GM23338 (cell line): ENCODE data around the gene UBAC2. TPM values are rescaled to one million over a fixed set of nuclear protein-coding genes. Genes with fewer than 3 reads are reported as not detected.

ENCODE experiments used
- ATAC-seq: fragments of 200-7000 bp; cut with Tn5 transposase; 3 replicates; pipeline ENCODE4 v1.9.1; 2020
- DNase-seq: peaks from one replicate; pipeline ENCODE4 v3.0.0-alpha.2; 2015; ENCODE audit warnings: low spot score
- H2AFZ ChIP-seq: fragments of 200-600 bp; sonication (generic); 2 replicates; pipeline ENCODE4 v1.8.0; 2016; ENCODE audit warnings: antibody characterized with exemption, mild to moderate bottlenecking, moderate library complexity
- H3F3A ChIP-seq: fragments of 200-600 bp; sonication (generic); replicated peaks from 2 replicates; pipeline ENCODE4 v1.8.0; 2017; ENCODE audit warnings: antibody characterized with exemption, mixed run types, low read depth
- H3K27ac ChIP-seq: fragments of 200-600 bp; sonication (generic); 2 replicates; pipeline ENCODE4 v1.6.1; 2016; ENCODE audit warnings: low read depth
- H3K27me3 ChIP-seq: fragments of 200-600 bp; sonication (generic); 2 replicates; pipeline ENCODE4 v1.8.0; 2016; ENCODE audit warnings: mild to moderate bottlenecking, mixed run types, moderate library complexity; ENCODE audit not compliant: insufficient read depth
- H3K36me3 ChIP-seq: fragments of 200-600 bp; sonication (generic); 2 replicates; pipeline ENCODE4 v1.8.0; 2016; ENCODE audit warnings: mild to moderate bottlenecking; ENCODE audit not compliant: insufficient read depth
- H3K4me1 ChIP-seq: fragments of 200-600 bp; sonication (generic); 2 replicates; pipeline ENCODE4 v1.8.0; 2016; ENCODE audit warnings: mild to moderate bottlenecking, moderate library complexity; ENCODE audit not compliant: insufficient read depth
- H3K4me2 ChIP-seq: fragments of 200-600 bp; sonication (generic); 2 replicates; pipeline ENCODE4 v1.7.1; 2017; ENCODE audit warnings: mixed run types
- H3K4me3 ChIP-seq: fragments of 200-600 bp; sonication (generic); 2 replicates; pipeline ENCODE4 v1.6.1; 2016; ENCODE audit warnings: mixed run types
- H3K79me2 ChIP-seq: fragments of 200-600 bp; sonication (generic); replicated peaks from 2 replicates; pipeline ENCODE4 v1.8.0; 2017; ENCODE audit warnings: mild to moderate bottlenecking; ENCODE audit not compliant: insufficient read depth
- H3K9me2 ChIP-seq: fragments of 200-600 bp; sonication (generic); 2 replicates; pipeline ENCODE4 v1.8.0; 2017; ENCODE audit not compliant: insufficient read depth
- H4K20me1 ChIP-seq: fragments of 200-600 bp; sonication (generic); replicated peaks from 2 replicates; pipeline ENCODE4 v1.8.0; 2017; ENCODE audit warnings: mild to moderate bottlenecking; ENCODE audit not compliant: insufficient read depth
- H3K27ac Mint-ChIP-seq: 2 replicates; pipeline ENCODE4 v1.8.0; 2020; ENCODE audit warnings: inconsistent platforms, mild to moderate bottlenecking, moderate library complexity, mixed read lengths
- H3K27me3 Mint-ChIP-seq: 3 replicates; pipeline ENCODE4 v1.8.0; 2022; ENCODE audit warnings: low read depth, mild to moderate bottlenecking, moderate library complexity, mixed read lengths, inconsistent platforms; ENCODE audit not compliant: insufficient read depth, poor library complexity
- H3K36me3 Mint-ChIP-seq: 3 replicates; pipeline ENCODE4 v1.8.0; 2021; ENCODE audit warnings: low read depth, mild to moderate bottlenecking, inconsistent platforms, moderate library complexity, mixed read lengths
- H3K4me1 Mint-ChIP-seq: 3 replicates; pipeline ENCODE4 v1.8.0; 2020; ENCODE audit warnings: mild to moderate bottlenecking, inconsistent platforms, mixed read lengths
- H3K4me3 Mint-ChIP-seq: 3 replicates; pipeline ENCODE4 v1.8.0; 2021; ENCODE audit warnings: moderate library complexity, mild to moderate bottlenecking, inconsistent platforms, mixed read lengths
- H3K9me3 Mint-ChIP-seq: 3 replicates; pipeline ENCODE4 v1.8.0; 2020; ENCODE audit warnings: moderate library complexity, mild to moderate bottlenecking, inconsistent platforms, mixed read lengths
- CREB1 ChIP-seq: fragments of 250-450 bp; sonication (Bioruptor Pico); IDR thresholded peaks from 2 replicates; pipeline ENCODE4 v1.5.0; 2020; ENCODE audit warnings: low read depth, mild to moderate bottlenecking, moderate library complexity
- EZH2 ChIP-seq: fragments of 200-600 bp; sonication (generic); IDR thresholded peaks from one replicate; pipeline ENCODE4 v1.8.0; 2017; ENCODE audit warnings: antibody characterized with exemption, mild to moderate bottlenecking, low read depth; ENCODE audit not compliant: unreplicated experiment
- ZNF114 ChIP-seq: fragments of 250-450 bp; sonication (Bioruptor Pico); IDR thresholded peaks from 2 replicates; pipeline ENCODE4 v1.5.0; 2020; ENCODE audit warnings: mild to moderate bottlenecking, moderate library complexity
- ZNF331 ChIP-seq: fragments of 250-450 bp; sonication (Bioruptor Pico); IDR thresholded peaks from 2 replicates; pipeline ENCODE4 v1.5.0; 2020; ENCODE audit warnings: low read depth, mild to moderate bottlenecking, moderate library complexity
- ZNF462 ChIP-seq: fragments of 250-450 bp; sonication (Bioruptor Pico); IDR thresholded peaks from 2 replicates; pipeline ENCODE4 v1.5.0; 2020; ENCODE audit warnings: mild to moderate bottlenecking, moderate library complexity
- polyA plus RNA-seq: library from polyadenylated mRNA; unstranded; fragments of >200 nt; fragmentation: Nextera tagmentation; extraction: Ambion mirVana; gene quantifications from 2 replicates; pipeline ENCODE4 v1.2.1, GENCODE V29; 2016
- total RNA-seq: library from RNA; depleted of rRNA; stranded (reverse); fragments of >200 nt; shearing (Covaris generic); gene quantifications from 2 replicates; pipeline ENCODE4 v1.2.3, GENCODE V29; 2014
- TF ChIP-seq, protein P1 (sequence below): IDR thresholded peaks from 2 replicates; pipeline ENCODE4 v1.6.1; 2016; ENCODE audit warnings: antibody characterized with exemption

Gene UBAC2
- total and polyA plus RNA-seq, 2 experiments from 2014 or later = 37.9 to 76.9 TPM

GRCh38 chr13:99293178-99293577 lies 92.5 kb downstream of the UBAC2 start (continued):
- no peak for TF ChIP-seq ZNF462

DNA sequence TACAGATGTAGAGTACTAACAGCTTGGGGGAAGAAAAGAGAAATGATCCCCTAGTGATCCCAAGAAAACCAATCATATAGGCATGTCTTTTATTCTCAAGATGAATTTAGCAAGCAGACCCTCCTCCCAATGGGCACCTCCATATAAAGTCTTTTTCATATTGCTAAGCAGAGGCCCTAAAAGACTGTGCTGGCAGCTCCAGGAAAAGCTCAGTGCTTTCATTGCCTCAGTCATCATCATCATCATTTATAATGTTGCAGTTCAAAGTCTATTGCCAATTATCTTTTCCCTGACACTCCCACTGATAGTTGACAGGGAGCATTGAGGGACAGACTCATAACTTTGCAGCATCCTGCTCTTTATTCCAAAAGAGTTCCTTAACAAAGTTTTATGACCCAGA lies 93.5 kb downstream of the UBAC2 start:
- Mint-ChIP-seq H3K27ac (no peak overlapping the region), H3K36me3 (no peaks in the 10 kb centered on the region), H3K4me1 (peaks cover 3% of the 10 kb centered on the region), H3K27me3 (no peaks in the 10 kb centered on the region), H3K4me3 (no peak overlapping the region), H3K9me3 (no peaks in the 10 kb centered on the region)
- H3K27ac ChIP-seq = no peak overlapping the region
- H4K20me1 ChIP-seq = peaks cover 6% of the 10 kb centered on the region; the same call in 1 of the 2 replicates
- no peaks in the 10 kb centered on the region for H3K9me2 ChIP-seq
- H3K79me2 ChIP-seq = 0 out of 2 replicates have a peak, but pooled peaks cover 3% of the 10 kb centered on the region
- DNase-seq (no peak), ATAC-seq (no peak)
- H3K36me3 ChIP-seq = no peaks in the 10 kb centered on the region
- no peak overlapping the region for H2AFZ ChIP-seq
- H3K4me1 ChIP-seq = no peaks in the 10 kb centered on the region
- no peaks in the 10 kb centered on the region for H3K27me3 ChIP-seq
- no peak overlapping the region for H3K4me3 ChIP-seq
- H3K4me2 ChIP-seq = no peak overlapping the region
- H3F3A ChIP-seq = no peaks in the 10 kb centered on the region
- TF ChIP-seq, protein P1, sequence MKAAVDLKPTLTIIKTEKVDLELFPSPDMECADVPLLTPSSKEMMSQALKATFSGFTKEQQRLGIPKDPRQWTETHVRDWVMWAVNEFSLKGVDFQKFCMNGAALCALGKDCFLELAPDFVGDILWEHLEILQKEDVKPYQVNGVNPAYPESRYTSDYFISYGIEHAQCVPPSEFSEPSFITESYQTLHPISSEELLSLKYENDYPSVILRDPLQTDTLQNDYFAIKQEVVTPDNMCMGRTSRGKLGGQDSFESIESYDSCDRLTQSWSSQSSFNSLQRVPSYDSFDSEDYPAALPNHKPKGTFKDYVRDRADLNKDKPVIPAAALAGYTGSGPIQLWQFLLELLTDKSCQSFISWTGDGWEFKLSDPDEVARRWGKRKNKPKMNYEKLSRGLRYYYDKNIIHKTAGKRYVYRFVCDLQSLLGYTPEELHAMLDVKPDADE = no peak
- TF ChIP-seq EZH2 = no peak
- no peak for TF ChIP-seq ZNF114 (CRISPR knock-in tag)
- no peak for TF ChIP-seq CREB1 (CRISPR knock-in tag)
- TF ChIP-seq ZNF462 = no peak
- no peak for TF ChIP-seq ZNF331 (CRISPR knock-in tag)
